Epithelial cell of esophagus (primary cell): ENCODE results near the gene CLDN18.

Source experiments
- DNase-seq: peaks from one replicate; pipeline ENCODE4 v3.0.0; 2010; ENCODE audit warnings: low read depth
- H3K4me3 ChIP-seq: 2 replicates; pipeline ENCODE4 v1.5.1; 2011; ENCODE audit warnings: mild to moderate bottlenecking, low read length, control low read depth
- CTCF ChIP-seq: IDR thresholded peaks from 2 replicates; pipeline ENCODE4 v1.5.1; 2011; ENCODE audit warnings: low read depth, mild to moderate bottlenecking, low read length, control low read depth, inconsistent platforms; ENCODE audit not compliant: insufficient read depth; ENCODE audit errors: missing control alignments

Gene CLDN18

GRCh38 chr3:138009476-138010272, at the start of gene CLDN18:
CLDN18 (plus strand) TSS chr3:138010165; CDS start chr3:138010226, 61 bp downstream.
- H3K4me3 ChIP-seq = no peak within 1 kb of the TSS
- no peak for DNase-seq
- no peak for TF ChIP-seq CTCF

- DNase-seq = no peak
- H3K4me3 ChIP-seq = no peak overlapping the region
- no peak for TF ChIP-seq CTCF
Measured at GRCh38 chr3:137962251-137962650, 47.7 kb upstream of the CLDN18 start.

GRCh38 chr3:137963463-137963862, 46.5 kb upstream of the CLDN18 start:
- TF ChIP-seq CTCF = no peak
- no peak for DNase-seq
- no peak overlapping the region for H3K4me3 ChIP-seq

- TF ChIP-seq CTCF = peak; percentile 91
- DNase-seq = peak; percentile 75
- no peak overlapping the region for H3K4me3 ChIP-seq
Measured at GRCh38 chr3:137970914-137971831, 38.8 kb upstream of the CLDN18 start.

GRCh38 chr3:137972396-137972795, 37.6 kb upstream of the CLDN18 start:
- TF ChIP-seq CTCF = no peak
- no peak overlapping the region for H3K4me3 ChIP-seq
- no peak for DNase-seq

GRCh38 chr3:137978328-137978727, 31.6 kb upstream of the CLDN18 start:
- no peak overlapping the region for H3K4me3 ChIP-seq
- peak; percentile 19 for DNase-seq
- TF ChIP-seq CTCF = no peak

- no peak overlapping the region for H3K4me3 ChIP-seq
- no peak for TF ChIP-seq CTCF
- DNase-seq = no peak
Measured at GRCh38 chr3:137987723-137988122, 22.2 kb upstream of the CLDN18 start.
